Raji (cell line): ENCODE measurements around the gene CASP4.

Source experiments
- POLR2A ChIP-seq: IDR thresholded peaks from 2 replicates; pipeline ENCODE4 v1.6.1; 2011; ENCODE audit warnings: low read depth, low read length, control low read depth; ENCODE audit not compliant: insufficient read depth

The CASP4 gene

GRCh38 chr11:104968355-104968855, at the start of gene CASP4:
TSS of gene CASP4 (minus strand) at chr11:104968574. CDS start at chr11:104968525, 49 bp downstream.
- TF ChIP-seq POLR2A, result no peak

- TF ChIP-seq POLR2A, result no peak
Measured at GRCh38 chr11:105007463-105007862, 39.1 kb upstream of the CASP4 start.

GRCh38 chr11:105005451-105005845, 37.1 kb upstream of the CASP4 start:
- TF ChIP-seq POLR2A, result no peak

GRCh38 chr11:105004021-105004420, 35.6 kb upstream of the CASP4 start:
- no peak for TF ChIP-seq POLR2A

- TF ChIP-seq POLR2A, result no peak
Measured at GRCh38 chr11:105003151-105003550, 34.8 kb upstream of the CASP4 start.

- no peak for TF ChIP-seq POLR2A
Measured at GRCh38 chr11:105000797-105001196, 32.4 kb upstream of the CASP4 start.

- TF ChIP-seq POLR2A, result no peak
Measured at GRCh38 chr11:105000167-105000566, 31.8 kb upstream of the CASP4 start.

GRCh38 chr11:104999721-105000120, 31.3 kb upstream of the CASP4 start:
- TF ChIP-seq POLR2A, result no peak

- no peak for TF ChIP-seq POLR2A
Measured at GRCh38 chr11:104997288-104997687, 28.9 kb upstream of the CASP4 start.

GRCh38 chr11:104995001-104995408, 26.6 kb upstream of the CASP4 start:
- TF ChIP-seq POLR2A, result no peak

GRCh38 chr11:104992781-104993180, 24.4 kb upstream of the CASP4 start:
- TF ChIP-seq POLR2A, result no peak

GRCh38 chr11:104991994-104992393, 23.6 kb upstream of the CASP4 start:
- TF ChIP-seq POLR2A, result no peak

- TF ChIP-seq POLR2A, result no peak
Measured at GRCh38 chr11:104984808-104985207, 16.4 kb upstream of the CASP4 start.

- no peak for TF ChIP-seq POLR2A
Measured at GRCh38 chr11:104979839-104980238, 11.5 kb upstream of the CASP4 start.

GRCh38 chr11:104973616-104974015, 5.2 kb upstream of the CASP4 start:
- TF ChIP-seq POLR2A, result no peak

- TF ChIP-seq POLR2A, result no peak
Measured at GRCh38 chr11:104970756-104971155, 2.4 kb upstream of the CASP4 start.
